ENCODE results near the gene DBN1. TPM values are rescaled to one million over a fixed set of nuclear protein-coding genes. Genes with fewer than 3 reads are reported as not detected.
A peak's percentile ranks its signal among the peaks of the same experiment; 100 is the strongest.

DBN1 gene
- total and polyA plus RNA-seq, 2 donors (not counting 1 experiment from before 2014, with no cell fraction given), result 1.4 to 1.9 TPM

DNA sequence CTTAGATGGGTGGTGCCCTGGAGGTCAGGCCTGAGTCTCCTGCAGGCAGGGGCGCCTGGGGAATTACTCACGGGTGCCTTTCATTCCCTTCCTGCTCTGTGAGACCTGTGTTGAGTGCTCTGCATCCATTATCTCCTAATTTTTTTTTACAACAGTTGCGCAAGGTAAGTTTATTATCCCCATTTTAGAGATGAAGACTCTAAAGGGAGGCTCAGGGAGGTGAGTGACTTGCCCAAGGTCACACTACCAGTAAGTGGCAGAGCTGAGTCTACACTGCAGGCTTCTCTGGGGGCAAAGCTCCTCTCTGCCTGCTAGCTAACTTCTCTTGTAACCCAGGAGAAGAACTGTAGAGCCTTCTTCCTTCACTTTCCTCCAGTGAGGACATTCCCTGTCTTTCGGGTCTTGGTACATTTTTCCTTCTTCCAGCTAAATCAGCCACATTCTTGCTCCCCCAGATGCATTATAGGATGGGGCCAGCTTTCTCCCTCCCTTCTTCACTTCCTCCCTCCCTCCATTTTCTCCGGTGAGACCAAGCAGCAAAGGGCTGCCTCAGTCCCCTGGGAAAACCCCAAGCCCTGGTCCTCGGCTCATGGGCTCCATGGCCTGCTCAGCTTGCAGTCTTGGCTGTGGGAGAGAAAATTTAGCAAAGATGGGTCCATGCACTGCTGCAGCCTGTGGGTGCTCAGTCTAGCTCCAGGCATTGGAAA is 25.0 kb downstream of the DBN1 start:
- ChIA-PET CTCF (interaction anchor here (1.3 to 21.3 kb wide), 11 partner anchors 7 to 139 kb away, joined by 3 to 628 read pairs (median 6); partner anchors contain the start of genes F12, GRK6 and PFN3), POLR2A (interaction anchor here (1.1 to 10.8 kb wide), 4 partner anchors 17 to 44 kb away, joined by 4 to 103 read pairs (median 15); partner anchors contain the start of gene GRK6)
- Mint-ChIP-seq H3K4me3 (peak overlapping the region; percentile 75), H3K4me1 (peaks cover 57% of the 10 kb centered on the region), H3K27ac (peak overlapping the region; percentile 44), H3K9me3 (ENCODE audit: insufficient read depth) (no peaks in the 10 kb centered on the region), H3K27me3 (no peaks in the 10 kb centered on the region)
- peaks cover 46% of the 10 kb centered on the region for H4K20me1 ChIP-seq (ENCODE audit: control insufficient read depth, insufficient read depth, low read length, poor library complexity, severe bottlenecking)
- H3K9ac ChIP-seq (ENCODE audit: low read length), result no peak overlapping the region
- H2AFZ ChIP-seq (ENCODE audit: insufficient read depth, low read depth, low read length, poor library complexity, severe bottlenecking), result no peak overlapping the region
- intact Hi-C loops (cut with micrococcal nuclease), result no loop called here
- no peak overlapping the region for H3K4me3 ChIP-seq (ENCODE audit: control extremely low read depth in 1 of 5, extremely low read depth in 1 of 5, insufficient read depth in 1 of 5, low read depth in 2 of 5, low read length in 4 of 5)
- H3K4me1 ChIP-seq (ENCODE audit: control insufficient read depth in 2 of 2, insufficient read depth in 2 of 2, low read length in 2 of 2), result peaks cover 40 to 58% of the 10 kb centered on the region in 2 donors
- H3K9me3 ChIP-seq (ENCODE audit: control extremely low read depth in 1 of 3, control insufficient read depth in 2 of 3, insufficient read depth in 1 of 3, low read length in 2 of 3), result no peaks in the 10 kb centered on the region
- ATAC-seq (ENCODE audit: low read depth) (no peak), DNase-seq (no peak)
- WGBS (ENCODE audit: insufficient coverage), result 13% methylated on average over 1 of the region's 6 CpGs
- peaks cover 0 to 3% of the 10 kb centered on the region in 2 experiments for H3K36me3 ChIP-seq (replicated peaks in 1 of 2; ENCODE audit: control extremely low read depth in 1 of 2, control insufficient read depth in 1 of 2, extremely low read depth in 1 of 2, insufficient read depth in 2 of 2, low read length in 1 of 2)
- TF ChIP-seq, protein P1, sequence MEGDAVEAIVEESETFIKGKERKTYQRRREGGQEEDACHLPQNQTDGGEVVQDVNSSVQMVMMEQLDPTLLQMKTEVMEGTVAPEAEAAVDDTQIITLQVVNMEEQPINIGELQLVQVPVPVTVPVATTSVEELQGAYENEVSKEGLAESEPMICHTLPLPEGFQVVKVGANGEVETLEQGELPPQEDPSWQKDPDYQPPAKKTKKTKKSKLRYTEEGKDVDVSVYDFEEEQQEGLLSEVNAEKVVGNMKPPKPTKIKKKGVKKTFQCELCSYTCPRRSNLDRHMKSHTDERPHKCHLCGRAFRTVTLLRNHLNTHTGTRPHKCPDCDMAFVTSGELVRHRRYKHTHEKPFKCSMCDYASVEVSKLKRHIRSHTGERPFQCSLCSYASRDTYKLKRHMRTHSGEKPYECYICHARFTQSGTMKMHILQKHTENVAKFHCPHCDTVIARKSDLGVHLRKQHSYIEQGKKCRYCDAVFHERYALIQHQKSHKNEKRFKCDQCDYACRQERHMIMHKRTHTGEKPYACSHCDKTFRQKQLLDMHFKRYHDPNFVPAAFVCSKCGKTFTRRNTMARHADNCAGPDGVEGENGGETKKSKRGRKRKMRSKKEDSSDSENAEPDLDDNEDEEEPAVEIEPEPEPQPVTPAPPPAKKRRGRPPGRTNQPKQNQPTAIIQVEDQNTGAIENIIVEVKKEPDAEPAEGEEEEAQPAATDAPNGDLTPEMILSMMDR (IDR thresholded peaks at IDR 0.05), result no peak
- no peak for TF ChIP-seq EZH2 (IDR thresholded peaks at IDR 0.05; ENCODE audit: borderline replicate concordance, insufficient read depth, low read depth, low read length, poor library complexity, severe bottlenecking)
- H3K79me2 ChIP-seq (ENCODE audit: control insufficient read depth, insufficient read depth, low read length), result peaks cover 20% of the 10 kb centered on the region
- H3K27me3 ChIP-seq (replicated peaks in 1 of 4; ENCODE audit: control extremely low read depth in 1 of 4, control insufficient read depth in 3 of 4, insufficient read depth in 4 of 4, low read length in 3 of 4), result peaks cover 0 to 14% (median 0%) of the 10 kb centered on the region in 4 experiments
- H3K27ac ChIP-seq (ENCODE audit: low read length in 2 of 2), result no peak overlapping the region
- peak overlapping the region; percentile 93 for H3K4me2 ChIP-seq (replicated peaks; ENCODE audit: low read depth, low read length, poor library complexity, severe bottlenecking)

Measured in B cell (primary cell).